Measurements from ENCODE around the gene ZNF205.
A peak's percentile ranks its signal among the peaks of the same experiment; 100 is the strongest.
"Not testable (repeated sequence)": the region's sequence is repeated elsewhere in the genome, so short reads cannot be mapped to it uniquely, and the experiment has no call there.

The ZNF205 gene

DNA sequence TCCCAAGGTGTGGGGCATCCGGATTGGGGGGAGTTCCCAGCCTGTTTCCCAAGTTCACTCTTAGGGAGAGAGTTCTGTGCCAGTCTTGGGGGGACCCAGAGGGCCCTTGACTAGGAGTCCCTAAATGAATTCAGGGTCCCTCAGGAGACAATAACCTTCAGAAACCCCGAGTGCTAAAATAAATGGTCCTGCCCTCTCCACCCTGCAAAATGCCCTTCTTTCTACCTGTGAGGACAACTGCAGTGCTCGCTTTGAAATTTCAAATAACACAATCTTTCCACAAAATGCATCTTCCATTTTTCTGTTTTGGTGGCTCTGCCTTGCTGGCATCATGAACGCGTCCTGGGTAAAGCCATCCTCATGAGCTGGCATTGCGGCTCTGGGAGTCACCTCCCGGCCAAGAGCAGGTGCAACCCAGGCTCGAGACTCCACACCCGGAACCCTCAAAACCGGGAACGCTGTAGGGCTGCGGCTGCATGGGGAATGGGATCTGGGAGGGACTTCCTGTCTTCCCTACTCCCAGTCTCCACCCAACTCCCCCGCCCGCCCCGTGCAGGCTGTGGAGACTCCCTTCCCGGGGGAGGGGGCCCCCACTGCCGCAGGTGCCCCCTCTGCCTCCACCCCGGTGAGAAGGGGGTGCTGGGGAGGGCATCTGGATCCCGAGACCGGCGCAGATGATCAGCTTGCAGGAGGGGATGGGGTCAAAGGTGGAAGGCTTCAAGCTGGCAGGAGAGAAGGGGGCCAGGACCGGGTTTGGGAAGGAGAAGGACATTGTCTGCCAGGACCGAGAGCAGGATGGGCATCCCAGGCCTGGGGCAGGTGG lies at the start of gene ZNF205:
ZNF205 (plus strand) TSS at position 529 of the 823 bp plus-strand sequence. CDS start 845 bp downstream, outside the sequence.
- DNase-seq (ENCODE audit: low read depth in 1 of 2, low spot score in 1 of 2) = no peak

DNA sequence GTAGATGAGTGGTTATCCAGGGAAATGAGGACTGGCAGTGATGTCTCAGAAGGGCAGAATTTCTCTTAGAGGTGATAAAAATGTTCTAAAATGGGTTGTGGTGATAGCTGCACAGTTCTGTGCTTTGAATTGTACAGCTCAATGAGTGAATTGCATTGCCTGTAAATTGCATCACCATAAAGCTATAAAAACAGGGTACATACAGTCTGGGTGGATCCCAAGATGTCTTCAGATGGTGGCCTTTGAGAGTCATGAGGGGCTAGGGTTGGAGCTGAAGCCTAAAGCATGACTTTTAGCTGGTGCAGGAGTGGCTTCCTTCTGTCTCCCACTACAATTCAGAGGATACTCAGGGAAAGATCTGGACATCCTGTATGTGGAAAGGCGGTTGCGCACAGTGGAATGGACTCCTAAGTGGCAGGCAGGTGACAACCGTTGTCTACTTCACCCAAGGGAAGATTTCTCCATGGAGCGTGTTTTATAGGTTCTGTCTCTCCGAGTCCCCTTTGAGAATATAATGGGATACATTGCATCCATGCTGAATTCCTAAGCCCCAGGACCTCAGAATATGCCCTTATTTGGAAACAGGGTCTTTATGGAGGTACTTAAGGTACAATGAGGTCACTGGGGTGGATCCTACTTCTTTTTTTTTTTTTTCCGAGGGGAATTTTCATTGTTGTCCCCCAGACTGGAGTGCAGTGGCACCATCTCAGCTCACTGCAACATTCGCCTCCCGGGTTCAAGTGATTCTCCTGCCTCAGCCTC lies 48.6 kb upstream of the ZNF205 start:
- DNase-seq (ENCODE audit: low read depth in 1 of 2, low spot score in 1 of 2) = no peak

DNA sequence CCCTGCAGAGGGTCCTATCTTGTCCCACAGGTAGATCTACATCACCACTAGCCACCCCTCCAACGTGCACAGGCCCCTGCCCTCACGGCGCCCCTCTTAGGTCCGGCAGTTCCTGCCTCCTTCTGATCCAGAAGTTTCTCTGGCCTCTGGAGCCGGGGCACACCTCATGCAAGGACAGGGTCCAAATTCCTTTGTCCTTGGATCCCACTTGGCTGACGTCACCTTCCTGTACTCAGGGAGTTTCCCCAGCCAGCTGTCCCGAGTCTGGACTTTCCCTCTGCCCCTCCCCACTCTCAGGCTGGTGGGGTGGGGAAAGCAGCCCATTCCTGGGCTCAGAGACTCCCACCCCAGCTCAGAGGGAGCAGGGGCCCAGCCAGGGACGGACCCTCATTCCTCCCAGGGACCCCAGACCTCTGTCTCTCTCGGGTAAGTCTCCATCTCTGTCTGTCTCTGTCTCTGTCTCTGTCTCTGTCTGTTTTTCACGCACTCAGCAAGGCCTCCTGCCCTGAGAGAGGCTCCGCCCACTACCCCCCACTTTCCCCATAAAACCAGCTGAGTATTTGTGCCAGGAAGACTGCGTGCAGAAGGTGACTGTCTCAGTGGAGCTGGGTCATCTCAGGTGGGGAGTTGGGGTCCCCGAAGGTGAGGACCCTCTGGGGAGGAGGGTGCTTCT lies 47.2 kb upstream of the ZNF205 start, which contains the start of gene IL32:
IL32 (plus strand) TSS at position 572 of the 673 bp plus-strand sequence. CDS start 172 bp downstream, outside the sequence.
- DNase-seq (ENCODE audit: low read depth in 1 of 2, low spot score in 1 of 2) = peak; percentile 48 to 59

DNA sequence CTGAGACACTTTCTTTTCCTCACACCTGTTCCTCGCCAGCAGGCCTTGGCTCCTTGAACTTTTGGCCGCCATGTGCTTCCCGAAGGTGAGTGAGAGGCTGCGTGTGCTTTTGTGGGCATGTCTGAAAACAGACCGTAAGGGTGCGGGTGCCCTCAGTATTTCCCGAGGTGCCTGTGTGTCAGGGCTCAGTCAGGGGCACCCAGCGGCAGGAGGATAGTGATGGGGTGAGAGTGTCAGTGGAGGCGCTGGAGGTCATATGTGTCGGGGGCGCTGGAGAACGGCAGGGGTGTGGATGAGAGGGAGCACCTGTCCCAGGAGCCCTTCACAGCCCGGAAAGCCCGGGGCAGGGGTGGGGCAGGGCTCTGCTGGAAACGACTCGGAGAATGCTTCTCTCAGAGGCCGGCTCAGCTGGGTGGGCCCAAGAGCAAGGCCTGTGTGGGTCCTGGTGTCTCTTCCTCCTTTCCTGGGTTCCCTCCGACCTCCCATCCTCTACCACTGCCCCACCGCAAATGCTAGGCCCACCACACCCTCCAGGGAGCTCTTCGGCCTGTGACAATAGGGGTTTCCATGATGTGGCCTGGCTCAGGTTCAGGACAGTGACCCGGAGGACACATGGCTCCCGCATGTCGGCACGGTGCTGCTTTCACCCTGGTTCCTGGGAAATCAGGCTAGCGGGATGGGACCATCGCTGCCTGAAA lies 46.5 kb upstream of the ZNF205 start:
- DNase-seq (ENCODE audit: low read depth in 1 of 2, low spot score in 1 of 2) = no peak

DNA sequence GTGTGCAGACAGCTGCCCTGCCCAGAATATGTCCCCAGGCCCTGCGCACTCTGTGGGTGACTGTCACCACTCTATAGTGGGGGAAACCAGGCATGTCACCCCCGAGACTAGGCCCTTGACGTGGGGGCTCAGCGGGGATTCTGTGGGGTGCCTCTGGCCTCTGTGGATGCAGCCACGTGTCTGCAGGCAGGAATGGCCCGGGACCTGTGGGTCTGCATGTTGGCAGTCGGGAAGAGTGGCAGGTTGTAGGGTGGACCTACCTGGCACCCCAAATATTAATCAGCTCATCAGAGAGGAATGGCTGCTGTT lies 46.0 kb upstream of the ZNF205 start:
- no peak for DNase-seq (ENCODE audit: low read depth in 1 of 2, low spot score in 1 of 2)

DNA sequence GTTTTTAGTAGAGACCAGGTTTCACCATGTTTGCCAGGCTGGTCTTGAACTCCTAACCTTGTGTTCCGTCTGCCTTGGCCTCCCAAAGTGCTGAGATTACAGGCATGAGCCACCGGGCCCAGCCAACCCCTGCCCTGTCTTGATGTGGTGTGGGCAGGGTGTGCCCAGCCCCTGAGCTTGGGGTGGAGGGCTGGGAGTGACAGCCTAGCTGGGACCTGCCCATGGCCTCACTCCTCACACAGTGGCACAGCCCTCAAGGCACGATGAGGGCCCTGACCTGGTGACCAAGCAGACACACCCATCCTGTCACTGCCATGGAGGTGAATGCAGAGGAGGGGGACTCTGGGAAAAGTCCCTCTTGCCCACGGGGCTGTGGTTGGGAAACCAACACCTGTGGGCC lies 43.9 kb upstream of the ZNF205 start:
- DNase-seq (ENCODE audit: low read depth in 1 of 2, low spot score in 1 of 2) = no peak

DNA sequence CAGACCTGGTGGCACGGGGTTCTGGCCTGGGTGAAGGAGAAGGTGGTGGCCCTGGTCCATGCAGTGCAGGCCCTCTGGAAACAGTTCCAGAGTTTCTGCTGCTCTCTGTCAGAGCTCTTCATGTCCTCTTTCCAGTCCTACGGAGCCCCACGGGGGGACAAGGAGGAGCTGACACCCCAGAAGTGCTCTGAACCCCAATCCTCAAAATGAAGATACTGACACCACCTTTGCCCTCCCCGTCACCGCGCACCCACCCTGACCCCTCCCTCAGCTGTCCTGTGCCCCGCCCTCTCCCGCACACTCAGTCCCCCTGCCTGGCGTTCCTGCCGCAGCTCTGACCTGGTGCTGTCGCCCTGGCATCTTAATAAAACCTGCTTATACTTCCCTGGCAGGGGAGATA lies 43.2 kb upstream of the ZNF205 start:
- DNase-seq (ENCODE audit: low read depth in 1 of 2, low spot score in 1 of 2) = not testable (repeated sequence)

DNA sequence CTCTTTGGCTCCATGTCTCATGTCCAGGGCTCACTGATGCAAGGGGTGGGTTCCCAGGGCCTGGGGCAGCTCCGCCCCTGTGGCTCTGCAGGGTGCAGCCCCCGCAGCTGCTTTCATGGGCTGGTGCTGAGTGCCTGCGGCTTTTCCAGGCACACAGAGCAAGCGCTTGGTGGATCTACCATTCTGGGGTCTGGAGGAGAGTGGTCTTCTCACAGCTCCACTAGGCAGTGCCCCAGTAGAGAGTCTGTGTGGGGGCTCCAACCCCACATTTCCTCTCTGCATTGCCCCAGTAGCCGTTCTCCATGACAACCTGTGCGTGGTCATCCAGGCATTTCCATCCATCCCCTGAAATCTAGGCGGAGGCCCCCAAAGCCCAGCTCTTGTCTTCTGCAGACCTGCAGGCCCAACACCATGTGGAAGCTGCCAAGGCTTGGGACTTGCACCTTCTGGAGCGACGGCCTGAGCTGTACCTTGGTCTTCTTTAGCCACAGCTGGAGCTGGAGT lies 41.7 kb upstream of the ZNF205 start:
- no peak for DNase-seq (ENCODE audit: low read depth in 1 of 2, low spot score in 1 of 2)

DNA sequence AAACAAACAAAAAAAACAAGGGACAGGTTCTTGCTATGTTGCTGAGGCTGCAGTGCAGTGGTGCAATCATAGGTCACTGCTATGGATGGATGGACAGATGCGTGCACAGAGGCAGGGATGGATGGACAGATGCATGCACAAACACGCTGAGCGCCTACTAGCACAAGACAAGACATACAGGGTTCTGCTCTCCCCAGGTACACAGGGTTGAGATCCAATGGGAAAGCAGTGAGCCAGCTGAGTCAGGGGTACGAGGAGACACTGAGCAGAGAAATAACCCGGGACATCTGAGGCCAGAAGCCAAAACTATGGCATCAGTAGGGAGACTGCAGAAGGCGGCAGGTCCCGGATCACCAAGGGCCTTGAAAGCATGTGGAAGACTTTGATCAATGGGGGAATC lies 40.7 kb upstream of the ZNF205 start:
- DNase-seq (ENCODE audit: low read depth in 1 of 2, low spot score in 1 of 2) = no peak

DNA sequence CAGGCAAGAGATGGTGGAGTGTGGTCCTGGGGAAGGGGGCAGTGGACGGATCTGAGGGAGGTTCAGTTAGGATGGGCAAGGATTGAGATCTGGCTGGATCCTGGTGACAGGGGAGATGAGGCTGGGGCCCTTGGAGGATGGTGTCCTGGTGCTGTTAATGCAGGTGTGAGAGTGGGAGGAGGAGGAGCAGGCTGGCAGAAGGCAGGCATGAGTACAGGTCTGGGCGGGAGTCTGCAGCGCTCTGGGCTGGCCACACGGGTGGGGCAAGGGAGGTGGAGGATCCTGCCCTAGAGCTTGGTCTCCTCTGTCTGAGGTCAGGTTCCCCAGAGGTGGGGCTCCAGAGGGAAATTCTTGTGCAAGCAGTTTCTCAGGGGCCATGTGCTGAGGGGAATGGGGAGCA lies 40.2 kb upstream of the ZNF205 start:
- not testable (repeated sequence) for DNase-seq (ENCODE audit: low read depth in 1 of 2, low spot score in 1 of 2)

DNA sequence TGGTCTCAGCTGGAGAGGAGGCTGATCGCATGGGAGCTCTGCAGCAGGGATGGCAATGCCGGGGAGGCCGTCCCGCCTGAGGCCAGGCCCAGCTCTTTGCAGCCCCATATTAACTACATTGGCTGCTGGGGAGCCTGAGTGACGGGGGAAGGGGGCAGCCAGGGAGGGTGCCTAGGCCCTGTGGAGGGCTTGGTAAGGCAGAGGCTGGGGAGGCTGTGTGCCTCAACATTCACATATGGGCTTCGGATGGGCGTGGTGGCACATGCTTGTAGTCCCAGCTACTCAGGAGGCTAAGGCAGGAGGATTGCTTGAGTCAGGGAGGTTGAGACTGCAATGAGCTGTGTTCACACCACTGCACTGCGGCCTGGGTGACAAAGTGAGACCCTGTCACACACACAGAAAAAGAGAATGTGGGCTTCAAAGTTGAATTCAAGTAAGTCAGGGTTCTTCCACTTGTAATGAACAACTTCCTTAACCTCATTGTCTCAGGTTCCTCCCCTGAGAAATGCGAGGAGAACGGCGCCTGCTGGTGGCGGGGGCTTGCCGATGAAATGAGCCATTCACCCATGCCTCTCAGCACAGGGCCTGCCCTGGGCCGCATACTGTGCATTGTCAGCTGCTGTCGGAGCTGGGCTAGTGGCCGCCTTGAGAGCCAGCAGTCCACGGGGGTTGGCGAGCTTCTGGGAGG lies 39.7 kb upstream of the ZNF205 start:
- not testable (repeated sequence) for DNase-seq (ENCODE audit: low read depth in 1 of 2, low spot score in 1 of 2)

DNA sequence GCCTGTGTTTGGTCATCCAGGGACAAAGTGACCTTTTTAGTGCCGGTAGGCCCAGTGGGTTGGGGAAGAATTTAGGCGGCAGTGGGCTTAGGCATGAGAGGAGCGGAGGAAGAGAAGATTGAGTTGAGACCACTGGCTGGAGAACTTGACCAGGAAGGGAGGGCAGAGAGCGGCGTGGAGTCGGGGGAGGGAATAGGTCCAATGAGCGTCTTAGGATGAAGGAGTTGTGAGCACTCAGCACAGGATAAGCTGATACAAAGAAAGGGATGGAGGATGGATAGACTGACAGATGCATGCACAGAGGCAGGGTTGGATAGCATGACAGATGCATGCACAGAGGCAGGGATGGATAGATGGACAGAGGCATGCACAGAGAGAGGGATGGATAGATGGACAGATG lies 38.9 kb upstream of the ZNF205 start:
- no peak for DNase-seq (ENCODE audit: low read depth in 1 of 2, low spot score in 1 of 2)

DNA sequence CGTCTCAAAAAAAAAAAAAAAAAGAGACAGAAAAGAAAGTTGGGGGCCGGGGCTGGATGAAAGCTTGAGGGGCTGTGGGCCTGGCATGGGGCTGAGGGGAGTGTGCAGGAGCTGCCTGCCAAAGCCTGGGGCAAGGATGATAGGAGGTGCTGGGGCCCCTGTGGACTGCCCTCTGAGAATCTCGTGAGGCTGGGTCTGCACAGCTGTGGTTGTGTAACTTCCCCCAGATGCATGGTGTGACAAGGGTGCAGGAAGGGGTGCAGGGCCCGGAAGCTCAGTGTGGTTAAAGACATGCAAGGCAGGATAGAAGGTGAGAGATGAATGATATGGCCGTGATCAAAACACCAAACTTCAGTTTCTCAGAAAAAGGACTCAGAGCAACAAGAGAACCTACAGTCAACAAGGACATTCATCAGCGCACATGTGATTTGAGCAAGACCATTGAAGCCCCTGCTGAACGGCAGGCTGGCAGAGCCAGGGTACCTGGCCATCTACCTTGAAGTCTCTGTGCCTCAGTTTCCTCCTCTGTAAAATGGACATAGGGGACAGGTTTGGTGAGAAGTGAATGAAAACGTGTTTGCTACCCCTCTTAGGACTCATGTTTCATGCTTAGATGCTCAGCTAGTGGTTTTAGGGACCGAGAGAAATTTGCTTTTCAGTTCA lies 37.4 kb upstream of the ZNF205 start:
- DNase-seq (ENCODE audit: low read depth in 1 of 2, low spot score in 1 of 2) = peak; percentile 40 to 64

DNA sequence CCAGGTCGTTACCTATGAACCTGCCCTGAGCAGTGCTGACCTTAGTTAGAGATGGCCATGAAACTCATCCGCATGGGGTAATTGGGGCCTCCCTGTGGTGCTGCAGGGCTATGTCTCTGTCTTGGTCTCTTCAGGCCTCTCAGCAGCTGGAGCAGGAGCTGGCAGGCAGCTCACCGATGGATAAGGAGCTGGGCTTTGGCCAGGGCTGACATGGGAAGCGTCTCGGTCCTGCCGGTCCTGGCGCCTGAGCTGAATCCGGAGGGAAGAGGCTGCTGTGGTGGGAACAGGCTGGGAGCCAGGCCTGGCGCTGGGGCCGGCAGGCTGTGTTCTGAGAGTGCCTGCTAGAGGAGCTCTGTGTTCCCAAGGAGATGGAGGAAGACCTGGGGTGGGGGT lies 36.9 kb upstream of the ZNF205 start:
- DNase-seq (ENCODE audit: low read depth in 1 of 2, low spot score in 1 of 2) = no peak

DNA sequence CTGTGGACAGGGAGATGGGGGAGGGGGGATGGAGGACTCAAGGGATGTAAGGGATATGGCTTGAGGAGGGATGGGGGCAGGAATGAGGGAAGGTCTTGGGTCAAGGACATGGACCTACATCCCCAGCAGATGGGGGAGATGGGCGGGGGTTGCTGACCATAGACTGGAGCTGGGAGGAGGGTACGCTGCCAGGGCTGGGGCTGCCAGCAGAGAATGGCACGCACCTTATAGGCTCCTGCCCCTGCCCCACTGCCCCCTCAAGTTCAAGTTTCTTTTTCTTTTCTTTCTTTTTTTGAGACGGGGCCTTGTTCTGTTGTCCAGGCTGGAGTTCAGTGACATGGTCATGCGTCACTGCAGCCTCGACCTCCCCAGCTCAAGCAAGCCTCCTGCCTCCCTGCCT lies 36.4 kb upstream of the ZNF205 start:
- DNase-seq (ENCODE audit: low read depth in 1 of 2, low spot score in 1 of 2) = not testable (repeated sequence)

DNA sequence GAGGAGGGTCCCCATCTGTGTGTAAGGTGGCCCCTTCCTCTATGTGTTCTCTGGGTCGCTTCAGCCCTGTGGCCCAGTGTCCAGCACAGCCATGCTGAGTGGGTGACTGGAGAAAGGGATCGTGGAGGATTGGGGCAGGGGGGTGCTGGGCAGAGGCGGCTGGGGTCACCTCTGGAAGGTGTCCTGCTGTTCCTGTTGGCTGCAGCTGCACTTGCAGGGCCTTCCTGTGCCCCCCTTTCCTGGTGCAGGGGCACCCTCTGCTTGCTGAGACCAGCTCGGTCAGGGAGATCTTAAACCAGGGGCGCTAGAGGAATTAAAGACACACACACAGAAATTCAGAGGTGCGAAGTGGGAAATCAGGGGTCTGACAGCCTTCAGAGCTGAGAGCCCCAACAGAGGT lies 35.8 kb upstream of the ZNF205 start:
- no peak for DNase-seq (ENCODE audit: low read depth in 1 of 2, low spot score in 1 of 2)

DNA sequence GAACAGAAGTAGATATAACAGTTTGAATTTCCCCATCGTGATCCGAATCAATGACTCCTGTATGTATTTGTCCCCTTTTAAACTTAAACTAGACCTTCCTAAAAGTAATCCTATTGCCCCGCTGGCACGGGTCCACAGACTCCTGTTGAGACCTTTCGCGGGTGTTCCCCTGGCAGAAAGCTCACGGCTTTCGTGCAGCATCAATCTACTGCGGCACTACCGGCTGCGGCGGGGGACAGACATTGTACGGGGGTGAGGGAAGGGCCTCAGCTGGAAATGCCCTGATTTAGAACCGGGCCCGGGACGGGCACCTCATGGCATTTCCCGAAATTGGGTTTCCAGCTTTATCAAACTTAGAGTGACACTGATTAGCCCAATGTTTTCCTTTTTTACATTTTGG lies 32.4 kb upstream of the ZNF205 start:
- DNase-seq (ENCODE audit: low read depth in 1 of 2, low spot score in 1 of 2) = no peak

DNA sequence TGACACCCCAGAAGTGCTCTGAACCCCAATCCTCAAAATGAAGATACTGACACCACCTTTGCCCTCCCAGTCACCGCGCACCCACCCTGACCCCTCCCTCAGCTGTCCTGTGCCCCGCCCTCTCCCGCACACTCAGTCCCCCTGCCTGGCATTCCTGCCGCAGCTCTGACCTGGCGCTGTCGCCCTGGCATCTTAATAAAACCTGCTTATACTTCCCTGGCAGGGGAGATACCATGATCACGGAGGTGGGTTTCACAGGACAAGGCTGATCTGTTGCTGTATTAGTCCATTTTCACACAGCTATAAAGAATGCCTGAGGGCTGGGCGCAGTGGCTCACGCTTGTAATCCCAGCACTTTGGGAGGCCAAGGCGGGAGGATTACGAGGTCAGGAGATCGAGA lies 30.4 kb upstream of the ZNF205 start:
- not testable (repeated sequence) for DNase-seq (ENCODE audit: low read depth in 1 of 2, low spot score in 1 of 2)

DNA sequence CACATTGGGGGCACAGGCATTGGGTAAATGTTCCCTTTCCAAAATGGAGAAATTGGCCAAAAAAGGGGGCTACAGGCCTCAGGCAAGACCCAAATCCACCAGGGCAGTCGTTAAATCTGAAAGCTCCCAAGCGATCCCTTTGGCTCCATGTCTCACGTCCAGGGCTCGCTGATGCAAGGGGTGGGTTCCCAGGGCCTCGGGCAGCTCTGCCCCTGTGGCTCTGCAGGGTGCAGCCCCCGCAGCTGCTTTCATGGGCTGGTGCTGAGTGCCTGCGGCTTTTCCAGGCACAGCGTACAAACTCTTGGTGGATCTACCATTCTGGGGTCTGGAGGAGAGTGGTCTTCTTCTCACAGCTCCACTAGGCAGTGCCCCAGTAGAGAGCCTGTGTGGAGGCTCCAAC lies 29.0 kb upstream of the ZNF205 start:
- not testable (repeated sequence) for DNase-seq (ENCODE audit: low read depth in 1 of 2, low spot score in 1 of 2)

DNA sequence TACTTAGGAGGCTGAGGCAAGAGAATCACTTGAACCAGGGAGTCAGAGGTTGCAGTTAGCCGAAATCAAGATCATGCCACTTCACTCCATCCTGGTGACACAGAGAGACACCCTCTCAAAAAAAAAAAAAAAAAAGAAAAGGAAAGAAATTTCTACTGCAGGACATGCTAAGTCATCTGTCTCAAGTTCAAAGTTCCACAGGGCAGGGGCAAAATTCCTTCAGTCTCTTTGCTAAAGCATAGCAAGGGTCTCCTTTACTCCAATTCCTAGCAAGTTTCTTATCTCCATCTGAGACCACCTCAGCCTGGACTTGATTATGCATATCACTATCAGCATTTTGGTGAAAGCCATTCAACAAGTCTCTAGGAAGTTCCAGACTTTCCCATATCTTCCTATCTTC lies 27.9 kb upstream of the ZNF205 start:
- DNase-seq (ENCODE audit: low read depth in 1 of 2, low spot score in 1 of 2) = no peak

Measured in stimulated activated CD4-positive, alpha-beta T cell treated with anti-CD3 and anti-CD28 coated beads, Interleukin-15, amount 100 ng/mL, for 1 hour (primary cell).